Hepatocyte (in vitro differentiated cells): ENCODE measurements around the gene GRK5.

Experiments used
- EZH2 ChIP-seq: fragments of 200-600 bp; sonication (generic); IDR thresholded peaks from 2 replicates; pipeline ENCODE4 v1.6.1; 2016; ENCODE audit warnings: antibody characterized with exemption, mild to moderate bottlenecking, borderline replicate concordance
- EZH2phosphoT487 ChIP-seq: fragments of 200-600 bp; sonication (generic); IDR thresholded peaks from one replicate; pipeline ENCODE4 v1.6.1; 2018; ENCODE audit warnings: antibody characterized with exemption, mild to moderate bottlenecking, low read depth, moderate library complexity; ENCODE audit not compliant: unreplicated experiment, severe bottlenecking
- TF ChIP-seq, protein P1 (sequence below): fragments of 200-600 bp; sonication (generic); IDR thresholded peaks from 2 replicates; pipeline ENCODE4 v1.5.1; 2016; ENCODE audit warnings: antibody characterized with exemption, mild to moderate bottlenecking; ENCODE audit not compliant: poor library complexity

DNA sequence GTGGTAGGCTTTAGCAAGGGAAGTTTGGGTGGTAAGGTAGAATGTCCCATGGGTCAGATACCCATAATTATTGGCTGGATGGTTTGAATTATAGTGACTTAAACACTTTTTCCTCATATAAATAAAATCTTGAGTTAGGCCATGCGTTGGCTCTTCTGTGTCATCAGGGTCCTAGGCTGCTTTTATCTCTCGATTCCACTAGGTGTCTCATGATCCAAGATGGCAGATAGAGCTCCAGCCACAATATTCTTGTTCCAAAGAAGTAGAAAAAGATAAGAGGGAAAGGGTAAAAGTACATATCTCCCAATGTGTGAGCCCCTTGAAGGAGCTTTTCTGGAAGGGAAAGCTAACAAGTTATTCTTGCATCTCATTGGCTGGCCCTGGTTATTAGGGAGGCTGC lies 144.7 kb downstream of the GRK5 start:
- TF ChIP-seq, protein P1, sequence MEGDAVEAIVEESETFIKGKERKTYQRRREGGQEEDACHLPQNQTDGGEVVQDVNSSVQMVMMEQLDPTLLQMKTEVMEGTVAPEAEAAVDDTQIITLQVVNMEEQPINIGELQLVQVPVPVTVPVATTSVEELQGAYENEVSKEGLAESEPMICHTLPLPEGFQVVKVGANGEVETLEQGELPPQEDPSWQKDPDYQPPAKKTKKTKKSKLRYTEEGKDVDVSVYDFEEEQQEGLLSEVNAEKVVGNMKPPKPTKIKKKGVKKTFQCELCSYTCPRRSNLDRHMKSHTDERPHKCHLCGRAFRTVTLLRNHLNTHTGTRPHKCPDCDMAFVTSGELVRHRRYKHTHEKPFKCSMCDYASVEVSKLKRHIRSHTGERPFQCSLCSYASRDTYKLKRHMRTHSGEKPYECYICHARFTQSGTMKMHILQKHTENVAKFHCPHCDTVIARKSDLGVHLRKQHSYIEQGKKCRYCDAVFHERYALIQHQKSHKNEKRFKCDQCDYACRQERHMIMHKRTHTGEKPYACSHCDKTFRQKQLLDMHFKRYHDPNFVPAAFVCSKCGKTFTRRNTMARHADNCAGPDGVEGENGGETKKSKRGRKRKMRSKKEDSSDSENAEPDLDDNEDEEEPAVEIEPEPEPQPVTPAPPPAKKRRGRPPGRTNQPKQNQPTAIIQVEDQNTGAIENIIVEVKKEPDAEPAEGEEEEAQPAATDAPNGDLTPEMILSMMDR = no peak
- TF ChIP-seq EZH2phosphoT487 = no peak
- no peak for TF ChIP-seq EZH2
